ENCODE measurements around the gene SLC10A7. TPM values are rescaled to one million over a fixed set of nuclear protein-coding genes. Genes with fewer than 3 reads are reported as not detected.

SLC10A7 gene
- total and polyA plus RNA-seq, 2 of the 8 experiments (the other 6 are each of a cell fraction or from before 2014, with no cell fraction given), result 2.5 to 2.9 TPM

GRCh38 chr4:146525754-146526153 lies 4.0 kb upstream of the SLC10A7 start:
- no peak overlapping the region for H3K4me3 ChIP-seq (ENCODE audit: extremely low read depth in 1 of 4, insufficient read depth in 2 of 4, low read depth in 3 of 4, low read length in 4 of 4)
- H4K5ac ChIP-seq (ENCODE audit: insufficient read length, low read depth, low read length), result no peak overlapping the region
- DNase-seq (ENCODE audit: low read depth in 1 of 2, low spot score in 2 of 2), result no peak
- ChIA-PET POLR2A (ENCODE audit: partially characterized antibody) (interaction anchor here (0.6 kb wide), 1 partner anchor 288 kb away, joined by 3 read pairs; no protein-coding TSS in a partner anchor), CTCF (ENCODE audit: partially characterized antibody) (interaction anchor here (0.6 to 1.8 kb wide), 2 partner anchors 283 to 798 kb away, joined by 3 to 4 read pairs; no protein-coding TSS in a partner anchor)
- H2AFZ ChIP-seq (ENCODE audit: low read length), result no peak overlapping the region
- no peak overlapping the region for H3K4me2 ChIP-seq (ENCODE audit: insufficient read depth in 1 of 2, low read depth in 2 of 2, low read length in 2 of 2)
- H4K91ac ChIP-seq (replicated peaks; ENCODE audit: insufficient read length, low read length), result no peak overlapping the region
- 82% methylated on average over 2 of the region's 2 CpGs; no CpG with 5 or more reads in 1 of the 2 experiments for whole genome bisulfite sequencing, 2 experiments (ENCODE audit: extremely low coverage in 1 of 2, insufficient coverage in 1 of 2, insufficient read length in 1 of 2, insufficient replicate concordance in 2 of 2, low coverage in 1 of 2, low lambda C conversion rate in 2 of 2, missing lambda C conversion rate in 1 of 2)
- H3K9me3 ChIP-seq (ENCODE audit: insufficient read depth in 2 of 2, low read depth in 1 of 2, low read length in 1 of 2), result no peaks in the 10 kb centered on the region
- H3K9ac ChIP-seq (replicated peaks in 1 of 4; ENCODE audit: extremely low read depth in 1 of 4, low read depth in 3 of 4, low read length in 3 of 4), result no peak overlapping the region
- H3K36me3 ChIP-seq (ENCODE audit: control insufficient read depth in 2 of 4, insufficient read depth in 4 of 4, low read length in 3 of 4), result no peaks in the 10 kb centered on the region
- H2BK12ac ChIP-seq (ENCODE audit: low read depth, low read length), result no peak overlapping the region
- H3K14ac ChIP-seq (ENCODE audit: insufficient read length), result no peak overlapping the region
- no peak overlapping the region for H2BK15ac ChIP-seq (ENCODE audit: low read length)
- no peak overlapping the region for H3K56ac ChIP-seq (replicated peaks; ENCODE audit: insufficient read length, low read depth, low read length)
- H3K4me1 ChIP-seq (replicated peaks in 1 of 4; ENCODE audit: control insufficient read depth in 3 of 4, insufficient read depth in 4 of 4, low read length in 3 of 4), result no peaks in the 10 kb centered on the region
- no peak for FAIRE-seq
- TF ChIP-seq GABPA (IDR thresholded peaks at IDR 0.05; ENCODE audit: borderline replicate concordance, insufficient read depth, low read length), result no peak
- no peak for TF ChIP-seq KDM5A (IDR thresholded peaks at IDR 0.05; ENCODE audit: low read length)
- TF ChIP-seq TCF12 (IDR thresholded peaks at IDR 0.05; ENCODE audit: low read depth, low read length), result no peak
- no peak for TF ChIP-seq GTF2F1 (IDR thresholded peaks at IDR 0.05; ENCODE audit: borderline replicate concordance, low read depth, low read length)
- no peak for TF ChIP-seq CTCF (IDR thresholded peaks at IDR 0.05; ENCODE audit: control extremely low read depth in 1 of 3, insufficient read depth in 1 of 3, low read depth in 1 of 3, low read length in 3 of 3)
- TF ChIP-seq BRCA1 (IDR thresholded peaks at IDR 0.05; ENCODE audit: low read depth, low read length), result no peak
- no peak overlapping the region for H2BK20ac ChIP-seq (ENCODE audit: low read length)
- no peak overlapping the region for H3K4ac ChIP-seq (replicated peaks; ENCODE audit: insufficient read length, low read depth, low read length)
- H2BK5ac ChIP-seq (ENCODE audit: low read depth, low read length), result no peak overlapping the region
- H4K8ac ChIP-seq (ENCODE audit: extremely low read depth, insufficient read depth, low read length), result no peak overlapping the region
- H3K79me1 ChIP-seq (ENCODE audit: low read depth, low read length), result no peaks in the 10 kb centered on the region
- H2BK120ac ChIP-seq (replicated peaks; ENCODE audit: low read depth, low read length), result no peak overlapping the region
- H3K18ac ChIP-seq (ENCODE audit: extremely low read depth, low read length), result no peak overlapping the region
- no peaks in the 10 kb centered on the region for H3K79me2 ChIP-seq (ENCODE audit: control insufficient read depth in 1 of 2, insufficient read depth in 2 of 2, low read length in 2 of 2)
- H3K27me3 ChIP-seq (replicated peaks in 1 of 4; ENCODE audit: control insufficient read depth in 3 of 4, extremely low read depth in 1 of 4, insufficient read depth in 3 of 4, low read length in 3 of 4), result peaks cover 3 to 11% (median 5%) of the 10 kb centered on the region in 4 experiments; a peak in 6 of 7 replicates
- H3K27ac ChIP-seq (ENCODE audit: low read depth, low read length), result no peak overlapping the region
- no peaks in the 10 kb centered on the region for H4K20me1 ChIP-seq (replicated peaks in 1 of 2; ENCODE audit: control insufficient read depth in 1 of 2, insufficient read depth in 2 of 2, low read length in 2 of 2)
- no peak overlapping the region for H2AK5ac ChIP-seq (ENCODE audit: low read depth, low read length)
- no peak overlapping the region for H3K23ac ChIP-seq (ENCODE audit: insufficient read length)
- H3K23me2 ChIP-seq (ENCODE audit: low read depth, low read length), result peaks cover 11% of the 10 kb centered on the region
